ENCODE measurements around the gene KRTAP9-4. TPM values are rescaled to one million over a fixed set of nuclear protein-coding genes. Genes with fewer than 3 reads are reported as not detected.
"Not testable (repeated sequence)": the region's sequence is repeated elsewhere in the genome, so short reads cannot be mapped to it uniquely, and the experiment has no call there.

KRTAP9-4 gene
- not detected for polyA plus RNA-seq (ENCODE audit: insufficient read length in 10 of 10)
- long read RNA-seq, donor 1: 0 reads
- long read RNA-seq, donor 2: 0 reads
- long read RNA-seq, donor 3: 0 reads
- long read RNA-seq, donor 4: 0 reads
- long read RNA-seq, donor 5: 0 reads
- long read RNA-seq, donor 6: 0 reads
- long read RNA-seq, donor 7: 0 reads
- long read RNA-seq, donor 8, partial matches to known transcripts: 0 of 1 reads
- long read RNA-seq, donor 8, other reads (novel, unspliced or antisense): 0 of 1 reads
- long read RNA-seq, donor 9: 0 reads

GRCh38 chr17:41249637-41250240 lies at the start of gene KRTAP9-4:
Gene KRTAP9-4, plus strand, starts transcription at chr17:41249687. Its CDS starts 34 bp downstream, at chr17:41249721.
- not testable (repeated sequence) for DNase-seq

- peak in 2 of 3 donors; percentile 0 to 15 for DNase-seq
These were observed 37.5 kb upstream of the KRTAP9-4 start for GRCh38 chr17:41211845-41212466.

- peak in 2 of 3 donors; percentile 0 to 3 for DNase-seq
These were observed 36.8 kb upstream of the KRTAP9-4 start for GRCh38 chr17:41212524-41213169.

GRCh38 chr17:41215681-41216080 lies 33.8 kb upstream of the KRTAP9-4 start:
- DNase-seq: no peak

- no peak for DNase-seq
These were observed 25.7 kb upstream of the KRTAP9-4 start for GRCh38 chr17:41223821-41224220.

GRCh38 chr17:41226051-41226450 lies 23.4 kb upstream of the KRTAP9-4 start:
- DNase-seq: no peak

- not testable (repeated sequence) for DNase-seq
These were observed 22.8 kb upstream of the KRTAP9-4 start, which contains the start of gene KRTAP9-2 for GRCh38 chr17:41226598-41227095. Gene KRTAP9-2, plus strand, starts transcription at chr17:41226648. Its CDS starts 7 bp downstream, at chr17:41226655.

- DNase-seq: no peak
These were observed 19.4 kb upstream of the KRTAP9-4 start for GRCh38 chr17:41230094-41230493.

- no peak for DNase-seq
These were observed 17.8 kb upstream of the KRTAP9-4 start for GRCh38 chr17:41231731-41232130.

GRCh38 chr17:41232399-41233105 lies 16.9 kb upstream of the KRTAP9-4 start, which contains the start of gene KRTAP9-3:
Gene KRTAP9-3, plus strand, starts transcription at chr17:41232449. Its CDS starts 53 bp downstream, at chr17:41232502.
- DNase-seq: not testable (repeated sequence)

- DNase-seq: not testable (repeated sequence)
These were observed 12.4 kb upstream of the KRTAP9-4 start for GRCh38 chr17:41237116-41237515.

- DNase-seq: not testable (repeated sequence)
These were observed 11.5 kb upstream of the KRTAP9-4 start, which contains the start of gene KRTAP9-8 for GRCh38 chr17:41237949-41238437. Gene KRTAP9-8, plus strand, starts transcription at chr17:41237999. Its CDS starts 53 bp downstream, at chr17:41238052.

- DNase-seq: not testable (repeated sequence)
These were observed 2.3 kb upstream of the KRTAP9-4 start for GRCh38 chr17:41246995-41247787.

- DNase-seq: no peak
These were observed 1.8 kb downstream of the KRTAP9-4 start for GRCh38 chr17:41251261-41251660.

- DNase-seq: no peak
These were observed 5.4 kb downstream of the KRTAP9-4 start for GRCh38 chr17:41254861-41255260.

- peak in 1 of 3 donors; percentile 26 for DNase-seq
These were observed 6.1 kb downstream of the KRTAP9-4 start, which contains the start of gene KRTAP9-9 for GRCh38 chr17:41255381-41256290. Gene KRTAP9-9, plus strand, starts transcription at chr17:41255384.

- DNase-seq: peak in 1 of 3 donors; percentile 16
These were observed 6.8 kb downstream of the KRTAP9-4 start for GRCh38 chr17:41256291-41256685.

- no peak for DNase-seq
These were observed 8.9 kb downstream of the KRTAP9-4 start for GRCh38 chr17:41258406-41258805.

- no peak for DNase-seq
These were observed 13.7 kb downstream of the KRTAP9-4 start for GRCh38 chr17:41263212-41263611.
